Kidney (tissue), 14 donors: Measurements from ENCODE around the gene PHACTR3. TPM values are rescaled to one million over a fixed set of nuclear protein-coding genes. Genes with fewer than 3 reads are reported as not detected.
A peak's percentile ranks its signal among the peaks of the same experiment; 100 is the strongest.

Experiments
- DNase-seq, 5 donors: peaks; one replicate each; pipeline ENCODE4 v3.0.0-alpha.2; 2013 to 2020
- FAIRE-seq: peaks from 2 replicates; lab custom pipeline; 2012; peaks lifted over from hg19 to GRCh38; lab: Jason Lieb, UNC
- H3K27ac ChIP-seq, 2 donors: one replicate each; pipeline ENCODE4 v1.7.0; 2013; ENCODE audit warnings: low read depth in 2 of 2, low read length in 2 of 2, inconsistent platforms in 1 of 2
- H3K27me3 ChIP-seq: one replicate; pipeline ENCODE4 v1.7.1; 2013; ENCODE audit warnings: low read length, inconsistent platforms; ENCODE audit not compliant: control insufficient read depth, insufficient read depth
- H3K36me3 ChIP-seq, 3 donors: one replicate each; pipeline versions ENCODE4 v1.7.0 to v1.7.1; 2013; ENCODE audit warnings: low read length in 3 of 3, control low read depth in 1 of 3, inconsistent platforms in 1 of 3; ENCODE audit not compliant: insufficient read depth in 3 of 3, control insufficient read depth in 2 of 3
- H3K4me1 ChIP-seq, 3 donors: one replicate each; pipeline versions ENCODE4 v1.7.0 to v1.7.1; 2013; ENCODE audit warnings: low read length in 3 of 3, inconsistent platforms in 1 of 3, low read depth in 1 of 3; ENCODE audit not compliant: control insufficient read depth in 2 of 3, insufficient read depth in 2 of 3
- H3K4me3 ChIP-seq, 3 donors: one replicate each; pipeline versions ENCODE4 v1.7.0 to v1.8.1; 2013; ENCODE audit warnings: low read length in 3 of 3, control low read depth in 1 of 3, inconsistent platforms in 1 of 3
- H3K9ac ChIP-seq, 3 donors: one replicate each; pipeline versions ENCODE4 v1.7.0 to v1.7.1; 2013; ENCODE audit warnings: low read length in 3 of 3, control low read depth in 1 of 3, inconsistent platforms in 1 of 3
- H3K9me3 ChIP-seq, 3 donors: one replicate each; pipeline versions ENCODE4 v1.7.0 to v1.7.1; 2013; ENCODE audit warnings: low read length in 3 of 3, control low read depth in 1 of 3, inconsistent platforms in 1 of 3; ENCODE audit not compliant: control insufficient read depth in 2 of 3, insufficient read depth in 1 of 3
- intact Hi-C: fragments of 100-400 bp; cut with DNase I; formaldehyde crosslinking; loops from one replicate; pipeline ENCODE4 v1.11.1; 2022
- polyA plus RNA-seq: library from polyadenylated mRNA; stranded (reverse); fragments of 350-450 nt; fragmentation: Illumina TruSeq; extraction: RNeasy Lipid Tissue Mini Kit (QIAGEN cat#74804); gene quantifications from one replicate; pipeline ENCODE4 v1.2.3, GENCODE V29; 2014; ENCODE audit warnings: low read depth, low replicate concordance; ENCODE audit not compliant: insufficient read depth
- total RNA-seq: library from RNA; stranded (reverse); fragmentation: NEBNext Ultra II Directional; extraction: Animal tissue kit (Norgen Biotek cat#: 25700); gene quantifications from one replicate; pipeline ENCODE4 v1.2.1, GENCODE V29; 2021
- TF ChIP-seq, protein P1 (sequence below): IDR thresholded peaks from 3 replicates; pipeline ENCODE4 v1.5.1; 2012; ENCODE audit warnings: mild to moderate bottlenecking, moderate library complexity, borderline replicate concordance; ENCODE audit not compliant: insufficient read depth; ENCODE audit errors: extremely low read depth
- donor health status: control.
- donor health status: control.
- donor health status: control.
- donor health status: control.
- donor health status: control.
- donor health status: DM: yes; HTN: yes; CAD: no.
- donor health status: Normal renal cell carcinoma (clear cell type).

PHACTR3 gene
- total and polyA plus RNA-seq, 2 donors from 2014 or later = 1.7 to 12.3 TPM

DNA sequence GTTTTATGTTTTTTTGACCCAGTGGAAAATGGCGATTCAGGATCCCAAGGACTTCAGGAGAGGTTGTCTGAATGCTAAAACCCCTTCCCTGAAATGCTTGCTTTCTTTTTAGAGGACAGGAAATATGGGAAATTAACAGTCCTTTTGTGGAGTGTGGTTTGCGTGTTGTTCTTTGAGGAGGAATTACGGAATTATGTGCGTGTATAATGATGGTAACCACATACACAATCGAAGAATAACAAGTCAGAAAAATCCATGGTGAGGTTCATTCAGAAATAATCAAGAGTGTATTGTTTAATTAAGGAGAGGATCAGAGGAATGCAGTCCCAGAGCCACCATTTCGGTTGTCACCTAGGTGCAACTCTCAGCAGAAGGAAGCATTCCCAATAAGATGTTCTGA, 73.2 kb downstream of the PHACTR3 start:
- TF ChIP-seq, protein P1, sequence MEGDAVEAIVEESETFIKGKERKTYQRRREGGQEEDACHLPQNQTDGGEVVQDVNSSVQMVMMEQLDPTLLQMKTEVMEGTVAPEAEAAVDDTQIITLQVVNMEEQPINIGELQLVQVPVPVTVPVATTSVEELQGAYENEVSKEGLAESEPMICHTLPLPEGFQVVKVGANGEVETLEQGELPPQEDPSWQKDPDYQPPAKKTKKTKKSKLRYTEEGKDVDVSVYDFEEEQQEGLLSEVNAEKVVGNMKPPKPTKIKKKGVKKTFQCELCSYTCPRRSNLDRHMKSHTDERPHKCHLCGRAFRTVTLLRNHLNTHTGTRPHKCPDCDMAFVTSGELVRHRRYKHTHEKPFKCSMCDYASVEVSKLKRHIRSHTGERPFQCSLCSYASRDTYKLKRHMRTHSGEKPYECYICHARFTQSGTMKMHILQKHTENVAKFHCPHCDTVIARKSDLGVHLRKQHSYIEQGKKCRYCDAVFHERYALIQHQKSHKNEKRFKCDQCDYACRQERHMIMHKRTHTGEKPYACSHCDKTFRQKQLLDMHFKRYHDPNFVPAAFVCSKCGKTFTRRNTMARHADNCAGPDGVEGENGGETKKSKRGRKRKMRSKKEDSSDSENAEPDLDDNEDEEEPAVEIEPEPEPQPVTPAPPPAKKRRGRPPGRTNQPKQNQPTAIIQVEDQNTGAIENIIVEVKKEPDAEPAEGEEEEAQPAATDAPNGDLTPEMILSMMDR = no peak
- H3K4me3 ChIP-seq = no peak overlapping the region
- H3K36me3 ChIP-seq = no peaks in the 10 kb centered on the region
- H3K9me3 ChIP-seq = no peaks in the 10 kb centered on the region
- FAIRE-seq (no peak), DNase-seq (no peak)
- H3K27me3 ChIP-seq = no peaks in the 10 kb centered on the region
- H3K4me1 ChIP-seq = no peaks in the 10 kb centered on the region
- intact Hi-C loops = no loop called here
- no peak overlapping the region for H3K27ac ChIP-seq
- no peak overlapping the region for H3K9ac ChIP-seq

DNA sequence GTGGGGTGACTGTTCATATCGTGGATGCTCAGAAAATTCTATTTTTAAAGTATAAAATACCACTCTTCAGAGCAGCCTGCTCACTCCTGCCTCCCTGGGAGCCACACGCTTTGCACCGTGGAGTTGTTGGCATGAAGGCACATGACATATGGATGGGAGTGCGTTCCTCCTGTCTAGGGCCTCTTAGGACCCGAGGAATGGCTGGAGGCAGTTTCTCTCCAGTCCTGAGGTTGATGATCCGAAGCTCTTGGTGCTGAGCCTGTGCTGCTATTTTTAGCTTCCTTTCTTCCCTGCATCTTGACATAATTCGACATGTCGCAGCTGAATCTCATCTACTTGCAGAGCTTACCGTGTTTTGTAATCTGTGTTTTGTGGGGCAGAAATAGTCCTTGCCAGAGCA, 73.9 kb downstream of the PHACTR3 start:
- intact Hi-C loops = no loop called here
- Histone ChIP-seq H3K9me3 (no peaks in the 10 kb centered on the region), H3K27ac (no peak overlapping the region), H3K27me3 (no peaks in the 10 kb centered on the region), H3K4me1 (no peaks in the 10 kb centered on the region), H3K36me3 (no peaks in the 10 kb centered on the region), H3K4me3 (no peak overlapping the region), H3K9ac (no peak overlapping the region)
- DNase-seq (peak in 3 of 5 donors; percentile 30 to 68 (median 62)), FAIRE-seq (no peak)
- TF ChIP-seq, protein P1 = no peak

DNA sequence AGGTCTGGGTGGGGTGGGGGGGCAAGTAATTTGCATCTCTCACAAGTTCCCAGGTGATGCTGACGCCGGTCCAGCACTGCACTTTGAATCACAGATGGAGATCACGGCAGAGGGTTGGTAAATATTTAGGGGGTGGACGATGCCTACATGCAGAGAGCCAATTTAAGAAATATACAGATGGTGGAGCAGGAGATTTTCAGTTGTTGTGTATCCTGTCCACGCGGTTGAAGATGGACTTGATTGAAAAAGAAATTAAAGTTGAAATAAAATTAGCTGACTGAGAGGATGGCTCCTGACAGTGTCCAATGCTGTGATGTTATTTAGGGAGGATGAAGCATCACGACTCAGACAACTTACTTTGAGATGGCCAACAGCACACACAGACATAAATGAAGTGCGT, 74.6 kb downstream of the PHACTR3 start:
- no peak for FAIRE-seq
- TF ChIP-seq, protein P1 = no peak

DNA sequence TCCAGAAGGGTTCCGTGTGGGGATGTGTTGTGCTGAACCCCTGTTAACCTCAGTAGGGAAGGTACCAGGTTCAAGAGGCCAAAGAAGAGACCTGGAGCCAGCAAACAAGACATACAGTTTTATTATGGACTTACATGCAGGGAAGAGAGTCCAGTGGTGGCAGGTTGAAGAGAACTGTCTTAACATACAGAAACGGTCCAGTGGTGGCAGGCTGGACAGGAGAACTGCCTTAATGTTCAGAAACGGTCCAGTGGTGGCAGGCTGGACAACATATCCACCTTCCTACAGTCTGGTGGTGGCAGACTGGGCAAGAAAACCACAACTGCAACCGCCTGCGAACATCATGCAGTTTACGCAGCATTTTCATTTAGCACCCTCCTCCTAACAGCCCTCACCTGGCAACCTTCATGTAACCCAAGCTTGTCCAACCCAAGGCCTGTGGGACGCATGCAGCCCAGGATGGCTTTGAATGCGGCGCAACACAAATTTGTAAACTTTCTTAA, 75.9 kb downstream of the PHACTR3 start:
- H3K4me3 ChIP-seq = no peak overlapping the region
- no peaks in the 10 kb centered on the region for H3K36me3 ChIP-seq
- no peaks in the 10 kb centered on the region for H3K9me3 ChIP-seq
- intact Hi-C loops = no loop called here
- TF ChIP-seq, protein P1 = no peak
- H3K9ac ChIP-seq = no peak overlapping the region
- DNase-seq (no peak), FAIRE-seq (no peak)
- no peaks in the 10 kb centered on the region for H3K27me3 ChIP-seq
- H3K27ac ChIP-seq = no peak overlapping the region
- no peaks in the 10 kb centered on the region for H3K4me1 ChIP-seq

More for the DNA sequence above, 74.6 kb downstream of the PHACTR3 start:
- intact Hi-C loops = no loop called here
- H3K27me3 ChIP-seq = no peaks in the 10 kb centered on the region
- no peaks in the 10 kb centered on the region for H3K4me1 ChIP-seq
- H3K9me3 ChIP-seq = no peaks in the 10 kb centered on the region
- no peak overlapping the region for H3K9ac ChIP-seq
- no peak overlapping the region for H3K27ac ChIP-seq
- no peak overlapping the region for H3K4me3 ChIP-seq
- DNase-seq = no peak
- H3K36me3 ChIP-seq = no peaks in the 10 kb centered on the region
